SK-N-SH treated with all-trans-retinoic acid at 6 μM for 48 hours (cell line): Measurements from ENCODE around the gene ABCA3.

Experiments used
- ARNTL ChIP-seq: fragments of 450-650 bp; formaldehyde crosslinking; IDR thresholded peaks from 2 replicates; pipeline ENCODE4 v1.5.0; 2020; ENCODE audit warnings: low read depth, mild to moderate bottlenecking, moderate library complexity, borderline replicate concordance
- BACH2 ChIP-seq: fragments of 250-450 bp; sonication (Bioruptor Pico); IDR thresholded peaks from 2 replicates; pipeline ENCODE4 v1.9.0; 2021; ENCODE audit warnings: mild to moderate bottlenecking, borderline replicate concordance
- ESRRG ChIP-seq: fragments of 250-450 bp; sonication (Bioruptor Pico); IDR thresholded peaks from 2 replicates; pipeline ENCODE4 v1.6.1; 2021; ENCODE audit warnings: mild to moderate bottlenecking
- ISL1 ChIP-seq: fragments of 250-450 bp; sonication (Bioruptor Pico); IDR thresholded peaks from 2 replicates; pipeline ENCODE4 v2.1.2; 2022; ENCODE audit warnings: mild to moderate bottlenecking, moderate library complexity
- SNAI2 ChIP-seq: fragments of 250-450 bp; sonication (Bioruptor Pico); IDR thresholded peaks from 2 replicates; pipeline ENCODE4 v1.5.0; 2020; ENCODE audit warnings: mild to moderate bottlenecking, moderate library complexity
- TOX ChIP-seq: fragments of 250-450 bp; sonication (Bioruptor Pico); IDR thresholded peaks from 2 replicates; pipeline ENCODE4 v1.8.0; 2021; ENCODE audit warnings: mild to moderate bottlenecking, moderate library complexity, borderline replicate concordance
- ZC3H10 ChIP-seq: fragments of 250-450 bp; sonication (Bioruptor Pico); IDR thresholded peaks from 2 replicates; pipeline ENCODE4 v1.5.1; 2021; ENCODE audit warnings: mild to moderate bottlenecking, moderate library complexity
- ZFP30 ChIP-seq: fragments of 450-650 bp; formaldehyde crosslinking; IDR thresholded peaks from 2 replicates; pipeline ENCODE4 v1.5.0; 2022; ENCODE audit warnings: mild to moderate bottlenecking, moderate library complexity
- ZNF565 ChIP-seq: fragments of 450-650 bp; formaldehyde crosslinking; conservative IDR thresholded peaks from 2 replicates; pipeline ENCODE4 v1.5.0; 2020; ENCODE audit warnings: low read depth, mild to moderate bottlenecking, moderate library complexity
- ZNF8 ChIP-seq: fragments of 450-650 bp; formaldehyde crosslinking; IDR thresholded peaks from 2 replicates; pipeline ENCODE4 v1.5.0; 2020; ENCODE audit warnings: mild to moderate bottlenecking, moderate library complexity
- TF ChIP-seq, protein P1 (sequence below): fragments of 250-450 bp; sonication (Bioruptor Pico); IDR thresholded peaks from 2 replicates; pipeline ENCODE4 v1.8.0; 2020; ENCODE audit warnings: mild to moderate bottlenecking, moderate library complexity, borderline replicate concordance
- TF ChIP-seq, protein P2 (sequence below): fragments of 250-450 bp; sonication (Bioruptor Pico); IDR thresholded peaks from 2 replicates; pipeline ENCODE4 v1.5.1; 2020; ENCODE audit warnings: low read depth, mild to moderate bottlenecking, moderate library complexity

DNA sequence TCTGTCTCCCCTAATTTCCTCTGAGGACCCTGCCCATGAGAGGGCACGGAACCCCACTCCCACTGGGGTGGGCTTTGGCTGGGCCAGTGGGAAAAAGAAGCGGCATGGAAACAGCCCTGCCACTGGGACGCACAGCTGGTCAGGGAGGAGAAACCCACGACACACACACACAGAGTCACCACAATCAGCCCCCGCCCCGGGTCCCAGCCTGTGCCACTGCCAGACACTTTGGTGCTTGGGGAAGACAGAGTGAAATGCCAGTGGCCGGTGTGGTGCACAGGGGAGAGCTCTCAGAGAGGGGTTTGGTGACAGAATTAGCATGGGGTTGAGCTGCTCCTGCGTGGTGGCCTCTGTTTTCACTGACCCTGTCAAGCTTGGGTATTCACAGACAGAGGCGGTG lies 41.9 kb downstream of the ABCA3 start:
- TF ChIP-seq TOX (CRISPR knock-in tag) (no peak), BACH2 (no peak), ESRRG (CRISPR knock-in tag) (no peak), ISL1 (no peak), ZFP30 (CRISPR knock-in tag) (no peak), ZC3H10 (no peak), SNAI2 (no peak), ZNF8 (CRISPR knock-in tag) (no peak), ZNF565 (CRISPR knock-in tag) (no peak), ARNTL (no peak)
- TF ChIP-seq, protein P1, sequence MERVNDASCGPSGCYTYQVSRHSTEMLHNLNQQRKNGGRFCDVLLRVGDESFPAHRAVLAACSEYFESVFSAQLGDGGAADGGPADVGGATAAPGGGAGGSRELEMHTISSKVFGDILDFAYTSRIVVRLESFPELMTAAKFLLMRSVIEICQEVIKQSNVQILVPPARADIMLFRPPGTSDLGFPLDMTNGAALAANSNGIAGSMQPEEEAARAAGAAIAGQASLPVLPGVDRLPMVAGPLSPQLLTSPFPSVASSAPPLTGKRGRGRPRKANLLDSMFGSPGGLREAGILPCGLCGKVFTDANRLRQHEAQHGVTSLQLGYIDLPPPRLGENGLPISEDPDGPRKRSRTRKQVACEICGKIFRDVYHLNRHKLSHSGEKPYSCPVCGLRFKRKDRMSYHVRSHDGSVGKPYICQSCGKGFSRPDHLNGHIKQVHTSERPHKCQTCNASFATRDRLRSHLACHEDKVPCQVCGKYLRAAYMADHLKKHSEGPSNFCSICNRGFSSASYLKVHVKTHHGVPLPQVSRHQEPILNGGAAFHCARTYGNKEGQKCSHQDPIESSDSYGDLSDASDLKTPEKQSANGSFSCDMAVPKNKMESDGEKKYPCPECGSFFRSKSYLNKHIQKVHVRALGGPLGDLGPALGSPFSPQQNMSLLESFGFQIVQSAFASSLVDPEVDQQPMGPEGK (CRISPR knock-in tag), result no peak
- TF ChIP-seq, protein P2, sequence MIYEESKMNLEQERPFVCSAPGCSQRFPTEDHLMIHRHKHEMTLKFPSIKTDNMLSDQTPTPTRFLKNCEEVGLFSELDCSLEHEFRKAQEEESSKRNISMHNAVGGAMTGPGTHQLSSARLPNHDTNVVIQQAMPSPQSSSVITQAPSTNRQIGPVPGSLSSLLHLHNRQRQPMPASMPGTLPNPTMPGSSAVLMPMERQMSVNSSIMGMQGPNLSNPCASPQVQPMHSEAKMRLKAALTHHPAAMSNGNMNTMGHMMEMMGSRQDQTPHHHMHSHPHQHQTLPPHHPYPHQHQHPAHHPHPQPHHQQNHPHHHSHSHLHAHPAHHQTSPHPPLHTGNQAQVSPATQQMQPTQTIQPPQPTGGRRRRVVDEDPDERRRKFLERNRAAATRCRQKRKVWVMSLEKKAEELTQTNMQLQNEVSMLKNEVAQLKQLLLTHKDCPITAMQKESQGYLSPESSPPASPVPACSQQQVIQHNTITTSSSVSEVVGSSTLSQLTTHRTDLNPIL (CRISPR knock-in tag), result no peak
